IMR-90 (cell line): Measurements from ENCODE around the gene A1BG.
"Not testable (repeated sequence)": the region's sequence is repeated elsewhere in the genome, so short reads cannot be mapped to it uniquely, and the experiment has no call there.

Source experiments
- BHLHE40 ChIP-seq: fragments of 150-350 bp; IDR thresholded peaks from 2 replicates; pipeline ENCODE4 v1.6.1; 2016; ENCODE audit warnings: mild to moderate bottlenecking, low read depth, low read length
- CEBPB ChIP-seq: IDR thresholded peaks from 2 replicates; pipeline ENCODE4 v1.6.1; 2012; ENCODE audit warnings: low read depth, low read length, improper control_type of control experiment
- CHD1 ChIP-seq: IDR thresholded peaks from 2 replicates; pipeline ENCODE4 v1.6.1; 2012; ENCODE audit warnings: low read depth, low read length, improper control_type of control experiment
- CTCF ChIP-seq: conservative IDR thresholded peaks from 2 replicates; pipeline ENCODE4 v1.5.1; 2012; ENCODE audit warnings: mild to moderate bottlenecking, low read depth, low read length, improper control_type of control experiment
- MXI1 ChIP-seq: IDR thresholded peaks from 2 replicates; pipeline ENCODE4 v1.6.1; 2012; ENCODE audit warnings: low read depth, mild to moderate bottlenecking, low read length, moderate library complexity, borderline replicate concordance
- RCOR1 ChIP-seq: IDR thresholded peaks from 2 replicates; pipeline ENCODE4 v1.6.1; 2012; ENCODE audit warnings: mild to moderate bottlenecking, low read length, improper control_type of control experiment; ENCODE audit not compliant: insufficient replicate concordance
- RFX5 ChIP-seq: IDR thresholded peaks from 2 replicates; pipeline ENCODE4 v1.8.0; 2012; ENCODE audit warnings: low read depth, mild to moderate bottlenecking, low read length, moderate library complexity

GRCh38 chr19:58376724-58377123, 23.4 kb upstream of the A1BG start:
- not testable (repeated sequence) for TF ChIP-seq CTCF, BHLHE40, CHD1, MXI1, CEBPB, RCOR1, RFX5
